ENCODE data around the gene SYAP1.
"Not testable (repeated sequence)": the region's sequence is repeated elsewhere in the genome, so short reads cannot be mapped to it uniquely, and the experiment has no call there.

Gene SYAP1

GRCh38 chrX:16711893-16712547 lies 7.4 kb upstream of the SYAP1 start:
- H3K4me3 ChIP-seq (ENCODE audit: low read length), result peak overlapping the region; percentile 67
- no peak for TF ChIP-seq CTCF (conservative IDR thresholded peaks at IDR 0.05; ENCODE audit: low read length)
- no peak for DNase-seq (ENCODE audit: low read depth)

GRCh38 chrX:16712548-16713155 lies 6.8 kb upstream of the SYAP1 start, which contains the start of gene CTPS2:
TSS of gene CTPS2 (minus strand) at chrX:16712669. CDS start at chrX:16702902, 9,767 bp downstream.
- H3K4me3 ChIP-seq (ENCODE audit: low read length), result peak within 1 kb of the TSS; percentile 67
- TF ChIP-seq CTCF (conservative IDR thresholded peaks at IDR 0.05; ENCODE audit: low read length), result peak; percentile 13
- peak; percentile 46 for DNase-seq (ENCODE audit: low read depth)

GRCh38 chrX:16714504-16714903 lies 4.9 kb upstream of the SYAP1 start:
- no peak for TF ChIP-seq CTCF (conservative IDR thresholded peaks at IDR 0.05; ENCODE audit: low read length)
- DNase-seq (ENCODE audit: low read depth), result no peak
- H3K4me3 ChIP-seq (ENCODE audit: low read length), result no peak overlapping the region

GRCh38 chrX:16715638-16716037 lies 3.8 kb upstream of the SYAP1 start:
- H3K4me3 ChIP-seq (ENCODE audit: low read length); DNase-seq (ENCODE audit: low read depth): not testable (repeated sequence)

GRCh38 chrX:16716451-16716850 lies 3.0 kb upstream of the SYAP1 start:
- not testable (repeated sequence) for DNase-seq (ENCODE audit: low read depth); H3K4me3 ChIP-seq (ENCODE audit: low read length)

GRCh38 chrX:16718824-16719333 lies 533 bp upstream of the SYAP1 start:
- H3K4me3 ChIP-seq (ENCODE audit: low read length), result peak overlapping the region; percentile 74
- TF ChIP-seq CTCF (conservative IDR thresholded peaks at IDR 0.05; ENCODE audit: low read length), result no peak
- DNase-seq (ENCODE audit: low read depth), result no peak

- TF ChIP-seq CTCF (conservative IDR thresholded peaks at IDR 0.05; ENCODE audit: low read length), result no peak
- no peak for DNase-seq (ENCODE audit: low read depth)
- H3K4me3 ChIP-seq (ENCODE audit: low read length), result no peak overlapping the region
Observed at GRCh38 chrX:16722481-16722880, 3.1 kb downstream of the SYAP1 start.

- DNase-seq (ENCODE audit: low read depth), result no peak
- no peak overlapping the region for H3K4me3 ChIP-seq (ENCODE audit: low read length)
- TF ChIP-seq CTCF (conservative IDR thresholded peaks at IDR 0.05; ENCODE audit: low read length), result no peak
Observed at GRCh38 chrX:16725072-16725471, 5.7 kb downstream of the SYAP1 start.

GRCh38 chrX:16726347-16726988 lies 7.1 kb downstream of the SYAP1 start:
- DNase-seq (ENCODE audit: low read depth); H3K4me3 ChIP-seq (ENCODE audit: low read length): not testable (repeated sequence)
